ENCODE results near the gene HTRA3.

The HTRA3 gene

DNA sequence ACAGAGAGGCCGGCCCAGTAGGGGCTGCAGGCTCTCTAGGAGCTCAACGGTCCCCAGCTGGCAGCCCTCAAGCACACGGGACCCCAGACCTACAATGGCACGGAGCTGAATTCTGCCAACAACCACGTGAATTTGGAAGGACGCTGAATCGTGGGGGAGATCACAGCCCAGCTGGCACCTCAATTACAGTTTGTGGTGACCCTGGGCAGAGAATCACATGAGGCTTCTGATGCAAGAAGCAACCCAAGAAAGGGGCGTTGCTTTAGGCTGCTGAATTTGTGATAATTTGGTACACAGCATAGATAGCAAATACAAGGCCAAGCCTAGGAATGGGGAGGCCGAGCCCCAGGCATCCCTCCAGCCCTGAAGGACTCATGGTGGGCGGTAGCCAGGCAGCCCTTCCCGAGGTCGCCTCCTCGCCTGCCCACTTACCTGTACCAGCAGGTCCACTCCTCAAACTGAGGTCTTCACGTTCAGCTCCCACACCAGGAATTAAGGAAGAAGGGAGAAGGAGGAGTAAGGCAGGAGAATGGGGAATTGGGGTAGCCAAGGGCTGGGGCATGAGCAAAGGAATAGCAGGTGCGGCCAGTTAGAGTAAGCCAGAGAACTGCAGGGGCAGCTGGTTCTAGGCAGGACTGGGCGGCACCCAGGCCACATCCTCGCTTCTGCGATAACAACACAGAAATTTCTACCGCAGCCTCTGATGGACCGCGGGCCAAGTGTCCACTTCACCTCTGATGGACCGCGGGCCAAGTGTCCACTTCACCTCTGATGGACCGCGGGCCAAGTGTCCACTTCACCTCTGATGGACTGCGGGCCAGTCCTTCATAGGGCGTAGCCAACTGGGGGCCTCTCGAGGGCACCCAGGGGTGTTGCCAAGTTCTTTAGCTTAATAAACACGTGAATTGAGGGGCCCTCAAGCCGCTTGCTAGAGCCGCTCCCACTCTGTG, 23.4 kb upstream of the HTRA3 start:
- TF ChIP-seq ISL1 (CRISPR knock-in tag; IDR thresholded peaks at IDR 0.05) (no peak), OSR1 (CRISPR knock-in tag; IDR thresholded peaks at IDR 0.05) (no peak), ARNTL (CRISPR knock-in tag; IDR thresholded peaks at IDR 0.05; ENCODE audit: borderline replicate concordance, low read depth) (no peak), SNAI2 (CRISPR knock-in tag; IDR thresholded peaks at IDR 0.05) (no peak), ZNF565 (CRISPR knock-in tag; conservative IDR thresholded peaks at IDR 0.05; ENCODE audit: low read depth) (no peak)
- TF ChIP-seq, protein P1, sequence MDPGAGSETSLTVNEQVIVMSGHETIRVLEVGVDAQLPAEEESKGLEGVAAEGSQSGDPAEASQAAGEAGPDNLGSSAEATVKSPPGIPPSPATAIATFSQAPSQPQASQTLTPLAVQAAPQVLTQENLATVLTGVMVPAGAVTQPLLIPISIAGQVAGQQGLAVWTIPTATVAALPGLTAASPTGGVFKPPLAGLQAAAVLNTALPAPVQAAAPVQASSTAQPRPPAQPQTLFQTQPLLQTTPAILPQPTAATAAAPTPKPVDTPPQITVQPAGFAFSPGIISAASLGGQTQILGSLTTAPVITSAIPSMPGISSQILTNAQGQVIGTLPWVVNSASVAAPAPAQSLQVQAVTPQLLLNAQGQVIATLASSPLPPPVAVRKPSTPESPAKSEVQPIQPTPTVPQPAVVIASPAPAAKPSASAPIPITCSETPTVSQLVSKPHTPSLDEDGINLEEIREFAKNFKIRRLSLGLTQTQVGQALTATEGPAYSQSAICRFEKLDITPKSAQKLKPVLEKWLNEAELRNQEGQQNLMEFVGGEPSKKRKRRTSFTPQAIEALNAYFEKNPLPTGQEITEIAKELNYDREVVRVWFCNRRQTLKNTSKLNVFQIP (CRISPR knock-in tag; IDR thresholded peaks at IDR 0.05; ENCODE audit: borderline replicate concordance, low read depth), result no peak
- no peak for ATAC-seq

DNA sequence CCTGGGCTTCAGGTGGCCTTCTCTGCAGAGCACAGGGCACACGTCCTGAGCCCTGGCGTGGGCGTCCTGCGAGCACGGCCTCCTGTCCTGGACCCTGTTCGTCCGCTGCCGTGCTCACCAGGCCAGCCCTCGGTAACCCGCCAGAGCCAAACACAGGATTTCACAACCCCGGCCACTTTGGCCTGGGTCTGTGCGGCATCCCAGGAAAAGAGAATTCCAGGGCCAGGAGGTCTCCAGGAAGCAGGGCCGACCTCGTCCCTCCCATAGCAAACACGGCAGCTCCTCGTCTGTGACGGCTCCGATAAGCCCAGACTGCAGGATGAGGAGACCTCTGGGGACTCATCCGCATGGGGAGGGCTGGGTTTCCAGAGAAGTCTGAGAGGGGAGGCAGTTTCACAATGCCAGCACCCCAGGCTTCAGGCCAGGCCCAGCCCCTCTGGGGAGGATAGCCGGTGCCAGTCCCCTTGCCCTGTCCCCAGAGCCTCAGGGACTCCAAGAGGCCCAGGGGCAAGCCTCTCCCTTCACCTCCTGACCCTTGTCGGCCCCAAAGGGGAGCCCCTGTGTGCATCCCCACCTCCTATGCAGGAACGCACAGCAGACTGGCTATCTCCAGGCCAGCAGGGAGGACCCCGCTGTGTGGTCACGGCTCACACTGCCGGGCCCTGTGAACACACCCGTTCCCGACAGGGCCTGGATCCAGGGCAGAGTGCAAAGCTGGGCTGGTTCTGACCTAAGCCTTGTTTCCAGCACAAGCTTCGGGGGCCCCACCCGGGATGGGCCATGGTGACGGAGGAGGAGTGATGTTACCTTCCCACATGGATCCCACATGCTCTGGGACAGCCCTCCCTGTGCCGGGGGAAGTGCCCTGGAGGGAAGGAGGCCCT, 22.3 kb upstream of the HTRA3 start:
- no peak for ATAC-seq
- TF ChIP-seq ARNTL (CRISPR knock-in tag; IDR thresholded peaks at IDR 0.05; ENCODE audit: borderline replicate concordance, low read depth), result no peak
- no peak for TF ChIP-seq ESRRG (CRISPR knock-in tag; IDR thresholded peaks at IDR 0.05)
- no peak for TF ChIP-seq GLIS3 (CRISPR knock-in tag; IDR thresholded peaks at IDR 0.05)
- TF ChIP-seq RARB (CRISPR knock-in tag; IDR thresholded peaks at IDR 0.05), result no peak
- TF ChIP-seq TCF4 (CRISPR knock-in tag; IDR thresholded peaks at IDR 0.05; ENCODE audit: borderline replicate concordance), result no peak
- TF ChIP-seq, protein P2, sequence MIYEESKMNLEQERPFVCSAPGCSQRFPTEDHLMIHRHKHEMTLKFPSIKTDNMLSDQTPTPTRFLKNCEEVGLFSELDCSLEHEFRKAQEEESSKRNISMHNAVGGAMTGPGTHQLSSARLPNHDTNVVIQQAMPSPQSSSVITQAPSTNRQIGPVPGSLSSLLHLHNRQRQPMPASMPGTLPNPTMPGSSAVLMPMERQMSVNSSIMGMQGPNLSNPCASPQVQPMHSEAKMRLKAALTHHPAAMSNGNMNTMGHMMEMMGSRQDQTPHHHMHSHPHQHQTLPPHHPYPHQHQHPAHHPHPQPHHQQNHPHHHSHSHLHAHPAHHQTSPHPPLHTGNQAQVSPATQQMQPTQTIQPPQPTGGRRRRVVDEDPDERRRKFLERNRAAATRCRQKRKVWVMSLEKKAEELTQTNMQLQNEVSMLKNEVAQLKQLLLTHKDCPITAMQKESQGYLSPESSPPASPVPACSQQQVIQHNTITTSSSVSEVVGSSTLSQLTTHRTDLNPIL (CRISPR knock-in tag; IDR thresholded peaks at IDR 0.05; ENCODE audit: low read depth), result no peak

DNA sequence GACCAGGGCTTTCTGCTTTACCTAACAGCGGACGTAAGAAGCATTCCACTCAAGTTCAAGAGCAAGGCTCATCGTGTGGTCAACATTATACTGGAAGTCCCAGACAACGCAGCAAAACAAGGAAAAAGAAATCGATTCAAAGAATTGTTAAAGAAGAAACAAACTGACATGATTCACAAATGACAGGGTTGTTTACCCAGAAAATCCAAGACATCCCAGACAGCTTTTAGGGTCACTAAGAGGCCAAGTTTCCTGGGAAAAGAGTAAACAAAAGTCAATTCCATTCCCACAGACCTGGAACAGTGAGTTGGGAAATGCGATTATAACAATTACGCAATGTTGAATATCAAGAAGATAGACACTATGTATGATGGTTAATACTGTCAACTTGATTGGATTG, 21.5 kb upstream of the HTRA3 start:
- no peak for ATAC-seq
- no peak for TF ChIP-seq ZFP30 (CRISPR knock-in tag; IDR thresholded peaks at IDR 0.05)
- TF ChIP-seq ISL1 (CRISPR knock-in tag; IDR thresholded peaks at IDR 0.05), result no peak
- TF ChIP-seq ARNTL (CRISPR knock-in tag; IDR thresholded peaks at IDR 0.05; ENCODE audit: borderline replicate concordance, low read depth), result no peak
- TF ChIP-seq, protein P3, sequence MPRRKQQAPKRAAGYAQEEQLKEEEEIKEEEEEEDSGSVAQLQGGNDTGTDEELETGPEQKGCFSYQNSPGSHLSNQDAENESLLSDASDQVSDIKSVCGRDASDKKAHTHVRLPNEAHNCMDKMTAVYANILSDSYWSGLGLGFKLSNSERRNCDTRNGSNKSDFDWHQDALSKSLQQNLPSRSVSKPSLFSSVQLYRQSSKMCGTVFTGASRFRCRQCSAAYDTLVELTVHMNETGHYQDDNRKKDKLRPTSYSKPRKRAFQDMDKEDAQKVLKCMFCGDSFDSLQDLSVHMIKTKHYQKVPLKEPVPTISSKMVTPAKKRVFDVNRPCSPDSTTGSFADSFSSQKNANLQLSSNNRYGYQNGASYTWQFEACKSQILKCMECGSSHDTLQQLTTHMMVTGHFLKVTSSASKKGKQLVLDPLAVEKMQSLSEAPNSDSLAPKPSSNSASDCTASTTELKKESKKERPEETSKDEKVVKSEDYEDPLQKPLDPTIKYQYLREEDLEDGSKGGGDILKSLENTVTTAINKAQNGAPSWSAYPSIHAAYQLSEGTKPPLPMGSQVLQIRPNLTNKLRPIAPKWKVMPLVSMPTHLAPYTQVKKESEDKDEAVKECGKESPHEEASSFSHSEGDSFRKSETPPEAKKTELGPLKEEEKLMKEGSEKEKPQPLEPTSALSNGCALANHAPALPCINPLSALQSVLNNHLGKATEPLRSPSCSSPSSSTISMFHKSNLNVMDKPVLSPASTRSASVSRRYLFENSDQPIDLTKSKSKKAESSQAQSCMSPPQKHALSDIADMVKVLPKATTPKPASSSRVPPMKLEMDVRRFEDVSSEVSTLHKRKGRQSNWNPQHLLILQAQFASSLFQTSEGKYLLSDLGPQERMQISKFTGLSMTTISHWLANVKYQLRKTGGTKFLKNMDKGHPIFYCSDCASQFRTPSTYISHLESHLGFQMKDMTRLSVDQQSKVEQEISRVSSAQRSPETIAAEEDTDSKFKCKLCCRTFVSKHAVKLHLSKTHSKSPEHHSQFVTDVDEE (CRISPR knock-in tag; IDR thresholded peaks at IDR 0.05), result no peak
- TF ChIP-seq ZNF8 (CRISPR knock-in tag; IDR thresholded peaks at IDR 0.05), result no peak

DNA sequence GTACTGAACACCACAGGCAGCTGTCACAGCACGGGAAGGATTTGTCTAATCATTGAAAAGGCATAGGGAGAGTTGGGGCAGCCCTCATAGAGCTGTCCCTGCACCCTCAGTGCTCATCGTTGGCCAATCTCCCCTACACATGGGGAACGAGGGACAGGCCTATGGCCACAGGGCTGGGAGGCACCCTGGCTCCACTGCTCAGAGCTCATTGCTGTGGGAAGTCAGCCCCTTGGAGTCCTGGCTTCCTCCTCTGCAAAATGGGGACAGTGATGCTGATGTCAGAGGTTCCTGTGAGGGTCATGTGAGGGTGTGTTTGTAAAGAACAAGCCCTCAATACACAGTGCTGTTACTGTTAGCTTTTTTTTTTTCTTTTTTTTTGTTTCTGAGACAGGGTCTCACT, 19.3 kb upstream of the HTRA3 start:
- TF ChIP-seq, protein P1 (CRISPR knock-in tag; IDR thresholded peaks at IDR 0.05; ENCODE audit: borderline replicate concordance, low read depth), result no peak
- no peak for TF ChIP-seq PPARA (CRISPR knock-in tag; IDR thresholded peaks at IDR 0.05; ENCODE audit: borderline replicate concordance)
- no peak for TF ChIP-seq ARNTL (CRISPR knock-in tag; IDR thresholded peaks at IDR 0.05; ENCODE audit: borderline replicate concordance, low read depth)
- no peak for TF ChIP-seq SNAI2 (CRISPR knock-in tag; IDR thresholded peaks at IDR 0.05)
- no peak for TF ChIP-seq RARB (CRISPR knock-in tag; IDR thresholded peaks at IDR 0.05)
- TF ChIP-seq, protein P4, sequence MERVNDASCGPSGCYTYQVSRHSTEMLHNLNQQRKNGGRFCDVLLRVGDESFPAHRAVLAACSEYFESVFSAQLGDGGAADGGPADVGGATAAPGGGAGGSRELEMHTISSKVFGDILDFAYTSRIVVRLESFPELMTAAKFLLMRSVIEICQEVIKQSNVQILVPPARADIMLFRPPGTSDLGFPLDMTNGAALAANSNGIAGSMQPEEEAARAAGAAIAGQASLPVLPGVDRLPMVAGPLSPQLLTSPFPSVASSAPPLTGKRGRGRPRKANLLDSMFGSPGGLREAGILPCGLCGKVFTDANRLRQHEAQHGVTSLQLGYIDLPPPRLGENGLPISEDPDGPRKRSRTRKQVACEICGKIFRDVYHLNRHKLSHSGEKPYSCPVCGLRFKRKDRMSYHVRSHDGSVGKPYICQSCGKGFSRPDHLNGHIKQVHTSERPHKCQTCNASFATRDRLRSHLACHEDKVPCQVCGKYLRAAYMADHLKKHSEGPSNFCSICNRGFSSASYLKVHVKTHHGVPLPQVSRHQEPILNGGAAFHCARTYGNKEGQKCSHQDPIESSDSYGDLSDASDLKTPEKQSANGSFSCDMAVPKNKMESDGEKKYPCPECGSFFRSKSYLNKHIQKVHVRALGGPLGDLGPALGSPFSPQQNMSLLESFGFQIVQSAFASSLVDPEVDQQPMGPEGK (CRISPR knock-in tag; IDR thresholded peaks at IDR 0.05; ENCODE audit: borderline replicate concordance), result no peak
- TF ChIP-seq ZFP3 (CRISPR knock-in tag; IDR thresholded peaks at IDR 0.05), result no peak
- no peak for TF ChIP-seq ZNF565 (CRISPR knock-in tag; conservative IDR thresholded peaks at IDR 0.05; ENCODE audit: low read depth)
- TF ChIP-seq ESRRG (CRISPR knock-in tag; IDR thresholded peaks at IDR 0.05), result no peak
- TF ChIP-seq ZNF70 (CRISPR knock-in tag; IDR thresholded peaks at IDR 0.05), result no peak
- no peak for ATAC-seq

Measured in SK-N-SH treated with all-trans-retinoic acid at 6 μM for 48 hours (cell line).